Retinal pigment epithelial cell (primary cell): ENCODE measurements around the gene SLC10A3.
A peak's percentile ranks its signal among the peaks of the same experiment; 100 is the strongest.

Source experiments
- DNase-seq: peaks from one replicate; pipeline ENCODE4 v3.0.0-alpha.2; 2010; ENCODE audit warnings: low read depth
- H3K4me3 ChIP-seq: 2 replicates; pipeline ENCODE4 v1.5.1; 2011; ENCODE audit warnings: mild to moderate bottlenecking, low read length, control low read depth, moderate library complexity
- TF ChIP-seq, protein P1 (sequence below): conservative IDR thresholded peaks from 2 replicates; pipeline ENCODE4 v1.5.1; 2011; ENCODE audit warnings: low read depth, low read length, control low read depth, inconsistent platforms

The SLC10A3 gene

GRCh38 chrX:154516656-154517100 is 26.2 kb upstream of the SLC10A3 start:
- peak overlapping the region; percentile 51 for H3K4me3 ChIP-seq
- TF ChIP-seq, protein P1, sequence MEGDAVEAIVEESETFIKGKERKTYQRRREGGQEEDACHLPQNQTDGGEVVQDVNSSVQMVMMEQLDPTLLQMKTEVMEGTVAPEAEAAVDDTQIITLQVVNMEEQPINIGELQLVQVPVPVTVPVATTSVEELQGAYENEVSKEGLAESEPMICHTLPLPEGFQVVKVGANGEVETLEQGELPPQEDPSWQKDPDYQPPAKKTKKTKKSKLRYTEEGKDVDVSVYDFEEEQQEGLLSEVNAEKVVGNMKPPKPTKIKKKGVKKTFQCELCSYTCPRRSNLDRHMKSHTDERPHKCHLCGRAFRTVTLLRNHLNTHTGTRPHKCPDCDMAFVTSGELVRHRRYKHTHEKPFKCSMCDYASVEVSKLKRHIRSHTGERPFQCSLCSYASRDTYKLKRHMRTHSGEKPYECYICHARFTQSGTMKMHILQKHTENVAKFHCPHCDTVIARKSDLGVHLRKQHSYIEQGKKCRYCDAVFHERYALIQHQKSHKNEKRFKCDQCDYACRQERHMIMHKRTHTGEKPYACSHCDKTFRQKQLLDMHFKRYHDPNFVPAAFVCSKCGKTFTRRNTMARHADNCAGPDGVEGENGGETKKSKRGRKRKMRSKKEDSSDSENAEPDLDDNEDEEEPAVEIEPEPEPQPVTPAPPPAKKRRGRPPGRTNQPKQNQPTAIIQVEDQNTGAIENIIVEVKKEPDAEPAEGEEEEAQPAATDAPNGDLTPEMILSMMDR: no peak
- no peak for DNase-seq

- peak; percentile 49 for DNase-seq
- H3K4me3 ChIP-seq: peak within 1 kb of the TSS; percentile 58
- TF ChIP-seq, protein P1: no peak
Observed at GRCh38 chrX:154515966-154516655, 25.7 kb upstream of the SLC10A3 start, which contains the start of gene FAM3A. TSS of gene FAM3A (minus strand) at chrX:154516232. CDS start at chrX:154515772, 460 bp downstream.

- DNase-seq: no peak
- TF ChIP-seq, protein P1: no peak
- H3K4me3 ChIP-seq: peak overlapping the region; percentile 58
Observed at GRCh38 chrX:154515090-154515965, 24.9 kb upstream of the SLC10A3 start.

- H3K4me3 ChIP-seq: no peak overlapping the region
- TF ChIP-seq, protein P1: no peak
- no peak for DNase-seq
Observed at GRCh38 chrX:154513716-154514115, 23.3 kb upstream of the SLC10A3 start.

DNA sequence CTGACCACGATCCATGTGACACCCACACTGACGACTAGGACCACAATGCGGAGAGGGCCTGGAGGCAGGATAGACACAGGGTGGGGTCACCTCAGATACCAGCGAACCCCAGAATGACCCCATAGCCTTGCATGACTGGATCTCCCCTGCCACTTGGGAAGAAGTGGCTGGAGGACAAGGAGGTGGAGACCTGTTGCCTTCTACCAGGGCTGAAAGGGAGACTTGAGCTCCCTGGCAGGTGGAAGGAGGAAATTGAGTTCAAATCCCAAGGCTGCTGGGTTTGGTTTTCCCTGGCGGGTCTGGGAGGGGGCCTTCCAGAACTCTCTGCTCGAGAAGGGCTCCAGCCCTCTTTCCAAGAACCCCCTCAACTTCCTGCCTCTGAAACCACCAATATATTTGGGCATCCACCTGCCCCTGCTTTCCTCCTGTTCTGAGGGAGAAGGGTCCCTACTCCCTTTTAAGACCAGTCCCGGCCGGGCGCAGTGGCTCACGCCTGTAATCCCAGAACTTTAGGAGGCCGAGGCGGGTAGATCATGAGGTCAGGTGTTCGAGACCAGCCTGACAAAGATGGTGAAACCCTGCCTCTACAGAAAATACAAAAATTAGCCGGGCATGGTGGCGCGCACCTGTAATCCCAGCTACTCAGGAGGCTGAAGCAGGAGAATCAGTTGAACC is 22.6 kb upstream of the SLC10A3 start:
- H3K4me3 ChIP-seq: no peak overlapping the region
- no peak for DNase-seq
- TF ChIP-seq, protein P1: no peak

GRCh38 chrX:154511761-154512160 is 21.3 kb upstream of the SLC10A3 start:
- DNase-seq: no peak
- no peak overlapping the region for H3K4me3 ChIP-seq
- TF ChIP-seq, protein P1: no peak
